ENCODE results near the gene MFRP. TPM values are rescaled to one million over a fixed set of nuclear protein-coding genes. Genes with fewer than 3 reads are reported as not detected.

MFRP gene
- total RNA-seq, 1 donor from 2014 or later = not detected

- H3K36me3 Mint-ChIP-seq (ENCODE audit: unreplicated experiment) = peaks cover 37% of the 10 kb centered on the region
- TF ChIP-seq, protein P1, sequence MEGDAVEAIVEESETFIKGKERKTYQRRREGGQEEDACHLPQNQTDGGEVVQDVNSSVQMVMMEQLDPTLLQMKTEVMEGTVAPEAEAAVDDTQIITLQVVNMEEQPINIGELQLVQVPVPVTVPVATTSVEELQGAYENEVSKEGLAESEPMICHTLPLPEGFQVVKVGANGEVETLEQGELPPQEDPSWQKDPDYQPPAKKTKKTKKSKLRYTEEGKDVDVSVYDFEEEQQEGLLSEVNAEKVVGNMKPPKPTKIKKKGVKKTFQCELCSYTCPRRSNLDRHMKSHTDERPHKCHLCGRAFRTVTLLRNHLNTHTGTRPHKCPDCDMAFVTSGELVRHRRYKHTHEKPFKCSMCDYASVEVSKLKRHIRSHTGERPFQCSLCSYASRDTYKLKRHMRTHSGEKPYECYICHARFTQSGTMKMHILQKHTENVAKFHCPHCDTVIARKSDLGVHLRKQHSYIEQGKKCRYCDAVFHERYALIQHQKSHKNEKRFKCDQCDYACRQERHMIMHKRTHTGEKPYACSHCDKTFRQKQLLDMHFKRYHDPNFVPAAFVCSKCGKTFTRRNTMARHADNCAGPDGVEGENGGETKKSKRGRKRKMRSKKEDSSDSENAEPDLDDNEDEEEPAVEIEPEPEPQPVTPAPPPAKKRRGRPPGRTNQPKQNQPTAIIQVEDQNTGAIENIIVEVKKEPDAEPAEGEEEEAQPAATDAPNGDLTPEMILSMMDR (IDR thresholded peaks at IDR 0.05) = no peak
- no peaks in the 10 kb centered on the region for H3K9me3 Mint-ChIP-seq (ENCODE audit: unreplicated experiment)
- H3K27ac Mint-ChIP-seq (ENCODE audit: unreplicated experiment) = no peak overlapping the region
- no peak for DNase-seq (ENCODE audit: extremely low spot score, unreplicated experiment)
- no peak overlapping the region for H3K4me3 Mint-ChIP-seq (ENCODE audit: unreplicated experiment)
- H3K4me1 Mint-ChIP-seq (ENCODE audit: unreplicated experiment) = no peaks in the 10 kb centered on the region
- no peaks in the 10 kb centered on the region for H3K27me3 Mint-ChIP-seq (ENCODE audit: unreplicated experiment)
These were observed 55.5 kb downstream of the MFRP start for GRCh38 chr11:119290894-119291497.

Small RNA genes within 50 kb of the gene (microRNA-seq; reads per million reads assigned to microRNA genes)
- not detected for gene MIR6756 (ENCODE audit: unreplicated experiment)

Other genes starting within 250 kb of the MFRP start
- gene DPAGT1, start 244.9 kb downstream of the MFRP start, total RNA-seq = 44.4 and 45.2 TPM in 2 replicates
- gene C2CD2L, start 239.4 kb downstream of the MFRP start, total RNA-seq = 10.9 and 11.7 TPM in 2 replicates
- gene HINFP, start 225.1 kb downstream of the MFRP start, total RNA-seq = 26.1 and 27.6 TPM in 2 replicates
- gene ABCG4, start 197.7 kb downstream of the MFRP start, total RNA-seq = 0.63 and 0.75 TPM in 2 replicates
- gene NLRX1, start 178.0 kb downstream of the MFRP start, total RNA-seq = 8.9 and 10.0 TPM in 2 replicates
- gene NHERF4, start 161.2 kb downstream of the MFRP start, total RNA-seq = not detected in 2 replicates
- gene CBL, start 140.4 kb downstream of the MFRP start, total RNA-seq = 20.8 and 21.7 TPM in 2 replicates
- gene MCAM, start 29.6 kb downstream of the MFRP start, total RNA-seq = 74.8 and 74.9 TPM in 2 replicates
- 28.9 and 30.2 TPM in 2 replicates for gene RNF26, start 12.2 kb downstream of the MFRP start, total RNA-seq
- 8.4 and 9.3 TPM in 2 replicates for gene C1QTNF5, start 5.8 kb downstream of the MFRP start, total RNA-seq
- gene USP2, start 35.0 kb upstream of the MFRP start, total RNA-seq = 0.11 and 0.24 TPM in 2 replicates
- gene THY1, start 76.5 kb upstream of the MFRP start, total RNA-seq = 11.3 and 14.0 TPM in 2 replicates